IMR-90 (cell line): ENCODE results near the gene MTCL3.

Experiments used
- ATAC-seq: fragments of 200-7000 bp; cut with Tn5 transposase; 2 replicates; pipeline ENCODE4 v1.9.1; 2020; ENCODE audit warnings: low read depth, mild to moderate bottlenecking, moderate library complexity
- BruUV-seq: library from RNA; stranded (reverse); fragments of 400-500 nt; replicated peaks from 2 replicates; lab custom pipeline; 2021; lab: Mats Ljungman, UMichigan
- CTCF ChIA-PET: fragments of 300-600 bp; formaldehyde crosslinking; extraction: SDS; loops from one replicate; lab custom pipeline; 2021; ENCODE audit warnings: antibody characterized with exemption; lab: Yijun Ruan, JAX
- POLR2A ChIA-PET: fragments of 300-600 bp; sonication (Branson Sonifier 250); formaldehyde crosslinking; loops from one replicate; lab custom pipeline; 2022; ENCODE audit warnings: antibody characterized with exemption; ENCODE audit not compliant: unreplicated experiment; lab: Charles Lee
- DNase-seq: peaks from one replicate; pipeline ENCODE4 v3.0.0; 2013
- H2AFZ ChIP-seq: replicated peaks from 2 replicates; pipeline ENCODE3; 2013; ENCODE audit warnings: low read length, mild to moderate bottlenecking; ENCODE audit not compliant: poor library complexity
- H2AK5ac ChIP-seq: 2 replicates; pipeline ENCODE4 v1.6.1; 2013; ENCODE audit warnings: low read depth, low read length, inconsistent platforms
- H2AK9ac ChIP-seq: replicated peaks from 2 replicates; pipeline ENCODE3; 2013; ENCODE audit warnings: mild to moderate bottlenecking, low read depth, low read length, moderate library complexity; ENCODE audit not compliant: poor library complexity
- H2BK120ac ChIP-seq: 2 replicates; pipeline ENCODE4 v1.6.1; 2013; ENCODE audit warnings: low read depth, low read length, inconsistent platforms
- H2BK15ac ChIP-seq: 3 replicates; pipeline ENCODE4 v1.6.1; 2013; ENCODE audit warnings: low read depth, low read length, inconsistent platforms
- H2BK20ac ChIP-seq: 2 replicates; pipeline ENCODE4 v1.6.1; 2013; ENCODE audit warnings: low read depth, mild to moderate bottlenecking, inconsistent platforms, low read length, moderate library complexity
- H2BK5ac ChIP-seq: 2 replicates; pipeline ENCODE4 v1.6.1; 2013; ENCODE audit warnings: mild to moderate bottlenecking, low read depth, low read length, inconsistent platforms; ENCODE audit not compliant: poor library complexity, severe bottlenecking
- H3K14ac ChIP-seq: replicated peaks from 2 replicates; pipeline ENCODE4 v1.6.1; 2013; ENCODE audit warnings: low read depth, low read length, inconsistent platforms
- H3K18ac ChIP-seq: 2 replicates; pipeline ENCODE4 v1.6.1; 2013; ENCODE audit warnings: low read depth, low read length, control low read depth
- H3K23ac ChIP-seq: 2 replicates; pipeline ENCODE4 v1.6.1; 2013; ENCODE audit warnings: low read depth, low read length, inconsistent platforms
- H3K27ac ChIP-seq: 2 replicates; pipeline ENCODE4 v1.5.1; 2013; ENCODE audit warnings: mild to moderate bottlenecking, control low read depth, low read length; ENCODE audit not compliant: insufficient read depth
- H3K27me3 ChIP-seq: 2 replicates; pipeline ENCODE4 v1.6.1; 2013; ENCODE audit warnings: low read length; ENCODE audit not compliant: control insufficient read depth, insufficient read depth
- H3K36me3 ChIP-seq: 2 replicates; pipeline ENCODE4 v1.6.1; 2013; ENCODE audit warnings: low read length, mixed read lengths; ENCODE audit not compliant: control insufficient read depth, insufficient read depth
- H3K4ac ChIP-seq: 2 replicates; pipeline ENCODE4 v1.6.1; 2013; ENCODE audit warnings: low read depth, low read length, inconsistent platforms
- H3K4me1 ChIP-seq: 2 replicates; pipeline ENCODE4 v1.6.1; 2013; ENCODE audit warnings: low read length, mixed read lengths; ENCODE audit not compliant: control insufficient read depth, insufficient read depth
- H3K4me2 ChIP-seq: 2 replicates; pipeline ENCODE4 v1.6.1; 2013; ENCODE audit warnings: low read depth, mild to moderate bottlenecking, control low read depth, low read length, moderate library complexity
- H3K4me3 ChIP-seq: 2 replicates; pipeline ENCODE4 v1.5.1; 2013; ENCODE audit warnings: low read depth, mild to moderate bottlenecking, control low read depth, low read length, moderate library complexity; ENCODE audit not compliant: insufficient read depth
- H3K56ac ChIP-seq: 2 replicates; pipeline ENCODE4 v1.6.1; 2013; ENCODE audit warnings: low read length, inconsistent platforms; ENCODE audit not compliant: insufficient read depth; ENCODE audit errors: extremely low read depth
- H3K79me1 ChIP-seq, 2 experiments: 2 replicates each; pipeline ENCODE4 v1.6.1; 2013; ENCODE audit warnings: low read length in 2 of 2, inconsistent platforms in 1 of 2, low read depth in 1 of 2
- H3K9ac ChIP-seq: 2 replicates; pipeline ENCODE4 v1.6.1; 2013; ENCODE audit warnings: low read depth, low read length, control low read depth
- H3K9me1 ChIP-seq: 2 replicates; pipeline ENCODE4 v1.6.1; 2013; ENCODE audit warnings: low read length, inconsistent platforms; ENCODE audit not compliant: insufficient read depth
- H3K9me3 ChIP-seq: 2 replicates; pipeline ENCODE4 v1.6.1; 2013; ENCODE audit warnings: low read length; ENCODE audit not compliant: control insufficient read depth, insufficient read depth
- H4K20me1 ChIP-seq: 2 replicates; pipeline ENCODE4 v1.6.1; 2013; ENCODE audit warnings: low read length, inconsistent platforms; ENCODE audit not compliant: insufficient read depth
- H4K5ac ChIP-seq: 2 replicates; pipeline ENCODE4 v1.6.1; 2013; ENCODE audit warnings: mild to moderate bottlenecking, low read depth, low read length, control low read depth
- H4K8ac ChIP-seq, 2 experiments: 2 replicates each; pipeline ENCODE4 v1.6.1; 2013; ENCODE audit warnings: low read depth in 2 of 2, low read length in 2 of 2, control low read depth in 1 of 2, inconsistent platforms in 1 of 2
- H4K91ac ChIP-seq: 2 replicates; pipeline ENCODE4 v1.6.1; 2013; ENCODE audit warnings: low read depth, low read length, inconsistent platforms; ENCODE audit not compliant: insufficient read depth
- FOS ChIP-seq: fragments of 150-350 bp; IDR thresholded peaks from 2 replicates; pipeline ENCODE4 v1.6.1; 2016; ENCODE audit warnings: low read depth, low read length
- MAFK ChIP-seq: IDR thresholded peaks from 2 replicates; pipeline ENCODE4 v1.6.1; 2012; ENCODE audit warnings: low read depth, low read length, improper control_type of control experiment
- RAD21 ChIP-seq: IDR thresholded peaks from 2 replicates; pipeline ENCODE4 v1.6.1; 2012; ENCODE audit warnings: low read length, improper control_type of control experiment
- RFX5 ChIP-seq: IDR thresholded peaks from 2 replicates; pipeline ENCODE4 v1.8.0; 2012; ENCODE audit warnings: low read depth, mild to moderate bottlenecking, low read length, moderate library complexity
- WGBS, 2 experiments: methylation state at CpG; one replicate each; pipeline versions ENCODE4 v1.1.5 to v1.1.7; 2013; ENCODE audit warnings: missing lambda C conversion rate in 2 of 2; ENCODE audit not compliant: insufficient read length in 1 of 2; ENCODE audit errors: extremely low coverage in 2 of 2; 5-methylcytosine and 5-hydroxymethylcytosine counted together
- dilution Hi-C: fragments of 300-500 bp; cut with HindIII; formaldehyde crosslinking; loops from one replicate; pipeline ENCODE4 v1.14.3; 2018; ENCODE audit warnings: low sequenced_read_pairs; ENCODE audit not compliant: unreplicated experiment
- in situ Hi-C: fragments of 300-500 bp; cut with MboI; formaldehyde crosslinking; loops from 3 replicates; pipeline ENCODE4 v1.14.3; 2019; ENCODE audit warnings: low sequenced_read_pairs, inconsistent platforms, mixed read lengths
- intact Hi-C: fragments of 100-400 bp; cut with micrococcal nuclease; formaldehyde crosslinking; loops from 2 replicates; pipeline ENCODE4 v1.10.0; 2022
- TF ChIP-seq, protein P1 (sequence below): fragments of 150-350 bp; IDR thresholded peaks from 2 replicates; pipeline ENCODE4 v1.6.1; 2017; ENCODE audit warnings: mild to moderate bottlenecking, antibody characterized with exemption, low read length, low read depth

MTCL3 gene

DNA sequence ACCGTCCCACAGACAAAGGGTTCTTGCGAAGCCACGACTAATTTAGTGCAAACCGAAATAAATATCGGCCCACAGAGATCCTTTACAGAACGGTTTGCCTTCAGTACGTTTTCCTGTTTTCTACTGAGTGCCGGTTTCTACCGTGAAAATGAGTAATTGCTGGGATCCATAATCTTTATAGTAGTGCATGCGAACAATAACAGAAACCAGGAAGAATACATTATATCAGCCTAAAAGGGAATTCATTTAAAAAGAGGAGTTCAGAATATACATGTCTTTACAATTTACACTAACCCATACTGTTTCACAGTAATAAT lies 292 bp upstream of the MTCL3 start:
- Histone ChIP-seq H3K23ac (no peak overlapping the region), H3K14ac (no peak overlapping the region), H2AK5ac (no peak overlapping the region), H4K91ac (no peak overlapping the region), H2BK20ac (no peak overlapping the region), H3K4me1 (peaks cover 5% of the 10 kb centered on the region; the same call in 1 of the 2 replicates), H2BK120ac (no peak overlapping the region), H3K18ac (no peak overlapping the region), H4K5ac (no peak overlapping the region), H3K9me1 (peaks cover 4% of the 10 kb centered on the region; the same call in 1 of the 2 replicates), H2BK15ac (no peak overlapping the region), H4K8ac (no peak overlapping the region), H3K9me3 (no peaks in the 10 kb centered on the region), H3K27me3 (peaks cover 3% of the 10 kb centered on the region; the same call in 1 of the 2 replicates), H2AK9ac (no peak overlapping the region), H3K4ac (no peak overlapping the region), H3K4me3 (peak overlapping the region; percentile 33), H3K9ac (no peak overlapping the region), H3K27ac (no peak overlapping the region), H3K79me1 (0 out of 4 replicates have a peak, but pooled peaks cover 0 to 4% of the 10 kb centered on the region in 2 experiments), H3K56ac (no peak overlapping the region), H4K20me1 (no peaks in the 10 kb centered on the region), H3K36me3 (no peaks in the 10 kb centered on the region), H2AFZ (peak overlapping the region; percentile 74), H2BK5ac (no peak overlapping the region), H3K4me2 (peak overlapping the region; percentile 69)
- ChIA-PET CTCF (interaction anchor here (1.0 kb wide), 1 partner anchor 29 kb away, joined by 5 read pairs; no protein-coding TSS in a partner anchor), POLR2A (no interaction called here)
- ATAC-seq = no peak
- in situ Hi-C loops = no loop called here
- dilution Hi-C loops = no loop called here
- WGBS, 2 experiments = 0% methylated on average over 3 of the region's 10 CpGs; no CpG with 5 or more reads in 1 of the 2 experiments
- intact Hi-C loops = loop anchor here (5.0 kb wide), 2 partner anchors 37 to 217 kb away; no protein-coding TSS in a partner anchor
- TF ChIP-seq FOS (no peak), RFX5 (no peak), RAD21 (no peak), MAFK (no peak)
- TF ChIP-seq, protein P1, sequence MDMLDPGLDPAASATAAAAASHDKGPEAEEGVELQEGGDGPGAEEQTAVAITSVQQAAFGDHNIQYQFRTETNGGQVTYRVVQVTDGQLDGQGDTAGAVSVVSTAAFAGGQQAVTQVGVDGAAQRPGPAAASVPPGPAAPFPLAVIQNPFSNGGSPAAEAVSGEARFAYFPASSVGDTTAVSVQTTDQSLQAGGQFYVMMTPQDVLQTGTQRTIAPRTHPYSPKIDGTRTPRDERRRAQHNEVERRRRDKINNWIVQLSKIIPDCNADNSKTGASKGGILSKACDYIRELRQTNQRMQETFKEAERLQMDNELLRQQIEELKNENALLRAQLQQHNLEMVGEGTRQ = no peak
- no peak for DNase-seq
- BruUV-seq = no TSS peak
